MM.1S (cell line): ENCODE data around the gene PAPLN.

Experiments used
- DNase-seq: peaks from one replicate; pipeline ENCODE4 v3.0.0-alpha.2; 2015
- H2AFZ ChIP-seq: fragments of 300-600 bp; sonication (generic); 2 replicates; pipeline ENCODE4 v1.6.0; 2016; ENCODE audit warnings: antibody characterized with exemption, low read length
- H3F3A ChIP-seq: fragments of 300-600 bp; sonication (generic); 2 replicates; pipeline ENCODE4 v1.6.1; 2016; ENCODE audit warnings: mild to moderate bottlenecking, antibody characterized with exemption, low read length, moderate library complexity, mixed read lengths; ENCODE audit not compliant: insufficient read depth
- H3K27ac ChIP-seq: fragments of 300-600 bp; sonication (generic); 2 replicates; pipeline ENCODE4 v1.5.1; 2016; ENCODE audit warnings: mild to moderate bottlenecking, low read length
- H3K27me3 ChIP-seq: fragments of 300-600 bp; sonication (generic); replicated peaks from 2 replicates; pipeline ENCODE4 v1.6.0; 2016; ENCODE audit warnings: low read length; ENCODE audit not compliant: insufficient read depth
- H3K36me3 ChIP-seq: fragments of 300-600 bp; sonication (generic); replicated peaks from 2 replicates; pipeline ENCODE4 v1.6.1; 2016; ENCODE audit warnings: mild to moderate bottlenecking, low read length, mixed read lengths; ENCODE audit not compliant: insufficient read depth
- H3K4me1 ChIP-seq: fragments of 300-600 bp; sonication (generic); 2 replicates; pipeline ENCODE4 v1.6.1; 2016; ENCODE audit warnings: low read length, mixed read lengths
- H3K4me2 ChIP-seq: fragments of 300-600 bp; sonication (generic); 2 replicates; pipeline ENCODE4 v1.6.0; 2016; ENCODE audit warnings: low read depth, low read length
- H3K4me3 ChIP-seq: fragments of 300-600 bp; sonication (generic); 2 replicates; pipeline ENCODE4 v1.5.1; 2016; ENCODE audit warnings: low read length, mixed read lengths
- H3K79me2 ChIP-seq: fragments of 300-600 bp; sonication (generic); 2 replicates; pipeline ENCODE4 v1.6.1; 2016; ENCODE audit warnings: mixed run types, low read length, mixed read lengths
- H3K9ac ChIP-seq: fragments of 300-600 bp; sonication (generic); 2 replicates; pipeline ENCODE4 v1.6.1; 2016; ENCODE audit warnings: low read length, mixed read lengths
- H3K9me2 ChIP-seq: fragments of 300-600 bp; sonication (generic); replicated peaks from 2 replicates; pipeline ENCODE4 v1.6.1; 2016; ENCODE audit warnings: mild to moderate bottlenecking, low read length, mixed read lengths; ENCODE audit not compliant: insufficient read depth
- H3K9me3 ChIP-seq: fragments of 300-600 bp; sonication (generic); replicated peaks from 2 replicates; pipeline ENCODE4 v1.6.1; 2016; ENCODE audit warnings: mild to moderate bottlenecking, low read length, mixed read lengths; ENCODE audit not compliant: insufficient read depth
- H4K20me1 ChIP-seq: fragments of 300-600 bp; sonication (generic); 2 replicates; pipeline ENCODE4 v1.6.1; 2016; ENCODE audit warnings: mild to moderate bottlenecking, low read length, moderate library complexity, mixed read lengths; ENCODE audit not compliant: insufficient read depth
- EZH2 ChIP-seq: fragments of 300-600 bp; sonication (generic); optimal IDR thresholded peaks from 2 replicates; pipeline ENCODE3; 2017; ENCODE audit warnings: low read depth, mild to moderate bottlenecking, antibody characterized with exemption, low read length, mixed read lengths
- EZH2phosphoT487 ChIP-seq: fragments of 300-600 bp; sonication (generic); IDR thresholded peaks from 2 replicates; pipeline ENCODE4 v1.6.1; 2018; ENCODE audit warnings: antibody characterized with exemption, low read length
- TF ChIP-seq, protein P1 (sequence below): fragments of 300-600 bp; sonication (generic); IDR thresholded peaks from 2 replicates; pipeline ENCODE4 v1.5.1; 2016; ENCODE audit warnings: antibody characterized with exemption, low read length, mixed read lengths

Gene PAPLN

DNA sequence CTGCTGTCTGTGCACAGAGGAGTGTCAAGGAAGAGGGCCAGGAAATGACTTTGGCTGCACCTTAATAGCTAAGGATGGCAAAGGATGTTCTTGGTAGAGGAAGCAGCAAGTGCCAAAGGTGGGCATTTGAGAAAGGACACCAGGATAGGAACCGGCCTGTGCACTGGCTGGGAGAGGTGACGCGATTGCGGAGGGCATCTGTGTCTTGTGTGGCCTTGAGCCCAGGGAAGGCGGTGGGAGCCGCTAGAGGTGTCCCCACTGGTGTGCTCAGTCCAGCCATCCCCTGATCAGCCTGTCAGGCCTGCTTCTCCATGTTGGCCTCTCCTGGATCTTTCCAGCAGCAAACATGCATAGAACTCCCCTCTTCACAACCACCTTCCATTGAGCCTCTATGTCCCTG lies 30.2 kb downstream of the PAPLN start:
- H3K9me2 ChIP-seq = no peaks in the 10 kb centered on the region
- H2AFZ ChIP-seq = no peak overlapping the region
- H3K4me1 ChIP-seq = no peaks in the 10 kb centered on the region
- no peak overlapping the region for H3K4me2 ChIP-seq
- no peaks in the 10 kb centered on the region for H3K27me3 ChIP-seq
- H3K27ac ChIP-seq = no peak overlapping the region
- TF ChIP-seq EZH2phosphoT487 = no peak
- TF ChIP-seq, protein P1, sequence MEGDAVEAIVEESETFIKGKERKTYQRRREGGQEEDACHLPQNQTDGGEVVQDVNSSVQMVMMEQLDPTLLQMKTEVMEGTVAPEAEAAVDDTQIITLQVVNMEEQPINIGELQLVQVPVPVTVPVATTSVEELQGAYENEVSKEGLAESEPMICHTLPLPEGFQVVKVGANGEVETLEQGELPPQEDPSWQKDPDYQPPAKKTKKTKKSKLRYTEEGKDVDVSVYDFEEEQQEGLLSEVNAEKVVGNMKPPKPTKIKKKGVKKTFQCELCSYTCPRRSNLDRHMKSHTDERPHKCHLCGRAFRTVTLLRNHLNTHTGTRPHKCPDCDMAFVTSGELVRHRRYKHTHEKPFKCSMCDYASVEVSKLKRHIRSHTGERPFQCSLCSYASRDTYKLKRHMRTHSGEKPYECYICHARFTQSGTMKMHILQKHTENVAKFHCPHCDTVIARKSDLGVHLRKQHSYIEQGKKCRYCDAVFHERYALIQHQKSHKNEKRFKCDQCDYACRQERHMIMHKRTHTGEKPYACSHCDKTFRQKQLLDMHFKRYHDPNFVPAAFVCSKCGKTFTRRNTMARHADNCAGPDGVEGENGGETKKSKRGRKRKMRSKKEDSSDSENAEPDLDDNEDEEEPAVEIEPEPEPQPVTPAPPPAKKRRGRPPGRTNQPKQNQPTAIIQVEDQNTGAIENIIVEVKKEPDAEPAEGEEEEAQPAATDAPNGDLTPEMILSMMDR = no peak
- TF ChIP-seq EZH2 = no peak
- H3K9ac ChIP-seq = no peak overlapping the region
- H3K79me2 ChIP-seq = no peaks in the 10 kb centered on the region
- H3K4me3 ChIP-seq = no peak overlapping the region
- H3K9me3 ChIP-seq = no peaks in the 10 kb centered on the region
- DNase-seq = no peak
- no peaks in the 10 kb centered on the region for H4K20me1 ChIP-seq
- H3K36me3 ChIP-seq = no peaks in the 10 kb centered on the region
- H3F3A ChIP-seq = no peaks in the 10 kb centered on the region

DNA sequence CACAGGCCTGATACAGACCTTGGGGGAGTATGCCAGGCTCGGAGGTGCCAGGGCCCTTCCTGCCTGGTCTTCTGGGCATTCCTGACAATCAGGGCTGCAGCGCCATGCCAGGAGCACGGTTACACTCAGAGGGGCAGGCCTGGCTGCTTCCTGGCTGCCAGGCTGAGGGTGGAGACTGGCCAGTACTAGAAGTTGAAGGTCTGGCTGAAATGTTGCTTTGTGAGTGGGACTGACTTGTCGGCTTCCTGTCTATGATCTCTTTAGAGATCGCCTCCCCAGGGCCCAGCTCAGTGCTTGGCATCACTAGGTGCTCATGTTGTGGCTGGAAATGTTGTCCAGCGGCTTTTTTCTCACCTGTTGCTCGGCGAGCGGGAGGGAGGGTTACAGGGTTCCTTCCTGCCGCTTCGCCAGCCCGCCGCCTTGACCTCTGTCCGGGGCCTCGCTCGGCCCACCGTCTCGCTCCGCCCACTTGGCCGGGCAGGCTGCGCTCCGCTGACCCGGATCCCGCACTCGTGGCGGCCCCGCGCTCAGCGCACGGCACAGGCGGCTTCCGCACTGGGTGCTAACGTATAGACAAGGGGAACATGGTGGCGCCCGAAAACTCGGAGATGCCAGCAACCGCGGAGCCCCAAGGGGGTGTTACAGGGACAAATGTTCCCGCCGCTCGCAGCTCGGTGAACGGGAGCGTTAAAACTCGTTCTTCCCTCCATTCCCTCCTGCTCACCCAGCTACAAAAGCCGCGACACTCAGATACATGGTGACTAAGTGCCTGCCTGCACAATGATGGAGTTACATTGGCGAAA lies 32.6 kb downstream of the PAPLN start:
- H3K9me3 ChIP-seq = no peaks in the 10 kb centered on the region
- no peaks in the 10 kb centered on the region for H3K27me3 ChIP-seq
- no peaks in the 10 kb centered on the region for H3K4me1 ChIP-seq
- H3K4me2 ChIP-seq = peak overlapping the region; percentile 54
- H4K20me1 ChIP-seq = no peaks in the 10 kb centered on the region
- H3K79me2 ChIP-seq = no peaks in the 10 kb centered on the region
- no peaks in the 10 kb centered on the region for H3K9me2 ChIP-seq
- no peaks in the 10 kb centered on the region for H3F3A ChIP-seq
- TF ChIP-seq EZH2 = no peak
- TF ChIP-seq, protein P1 = no peak
- no peak for TF ChIP-seq EZH2phosphoT487
- H2AFZ ChIP-seq = peak overlapping the region; percentile 42; the same call in 1 of the 2 replicates
- H3K4me3 ChIP-seq = peak overlapping the region; percentile 29; the same call in 1 of the 2 replicates
- H3K27ac ChIP-seq = no peak overlapping the region
- H3K36me3 ChIP-seq = no peaks in the 10 kb centered on the region
- no peak for DNase-seq
- no peak overlapping the region; the same call in 1 of the 2 replicates for H3K9ac ChIP-seq

DNA sequence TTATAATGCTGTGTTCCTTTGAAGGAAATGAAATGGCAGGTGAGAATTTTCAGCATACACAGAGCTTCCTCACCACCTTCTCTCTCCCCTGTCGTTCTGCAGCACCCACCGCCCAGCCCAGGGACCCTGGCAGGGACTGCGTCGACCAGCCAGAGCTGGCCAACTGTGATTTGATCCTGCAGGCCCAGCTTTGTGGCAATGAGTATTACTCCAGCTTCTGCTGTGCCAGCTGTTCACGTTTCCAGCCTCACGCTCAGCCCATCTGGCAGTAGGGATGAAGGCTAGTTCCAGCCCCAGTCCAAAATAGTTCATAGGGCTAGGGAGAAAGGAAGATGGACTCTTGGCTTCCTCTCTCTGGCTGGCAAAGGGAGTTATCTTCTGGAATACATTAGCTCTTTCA lies 35.1 kb downstream of the PAPLN start:
- no peaks in the 10 kb centered on the region for H3K9me3 ChIP-seq
- DNase-seq = no peak
- H3K4me2 ChIP-seq = no peak overlapping the region
- no peaks in the 10 kb centered on the region for H3K9me2 ChIP-seq
- no peak overlapping the region for H3K4me3 ChIP-seq
- H3K79me2 ChIP-seq = no peaks in the 10 kb centered on the region
- H3F3A ChIP-seq = no peaks in the 10 kb centered on the region
- TF ChIP-seq EZH2 (no peak), EZH2phosphoT487 (no peak)
- TF ChIP-seq, protein P1 = no peak
- H3K9ac ChIP-seq = no peak overlapping the region
- no peaks in the 10 kb centered on the region for H3K4me1 ChIP-seq
- no peak overlapping the region for H2AFZ ChIP-seq
- H3K36me3 ChIP-seq = no peaks in the 10 kb centered on the region
- no peaks in the 10 kb centered on the region for H4K20me1 ChIP-seq
- H3K27ac ChIP-seq = no peak overlapping the region
- no peaks in the 10 kb centered on the region for H3K27me3 ChIP-seq
